ENCODE measurements around the gene SLC7A10. TPM values are rescaled to one million over a fixed set of nuclear protein-coding genes. Genes with fewer than 3 reads are reported as not detected.
"Not testable (repeated sequence)": the region's sequence is repeated elsewhere in the genome, so short reads cannot be mapped to it uniquely, and the experiment has no call there.

Gene SLC7A10
- total RNA-seq, 3 donors from 2014 or later (not counting 1 experiment from before 2014, with no cell fraction given): not detected

GRCh38 chr19:33227242-33227650 is 1.6 kb upstream of the SLC7A10 start:
- intact Hi-C loops (cut with micrococcal nuclease): no loop called here
- Mint-ChIP-seq H3K4me3 (peak overlapping the region; percentile 76), H3K36me3 (peaks cover 16% of the 10 kb centered on the region), H3K9me3 (peaks cover 6 to 11% of the 10 kb centered on the region in 2 donors), H3K4me1 (peaks cover 7 to 9% of the 10 kb centered on the region in 2 donors), H3K27ac (no peak overlapping the region), H3K27me3 (ENCODE audit: low read depth in 2 of 2) (peaks cover 43 to 47% of the 10 kb centered on the region in 2 donors)
- no peak for DNase-seq
- no peak for TF ChIP-seq CTCF (IDR thresholded peaks at IDR 0.05)
- 47% methylated on average over 18 of the region's 18 CpGs for WGBS (ENCODE audit: insufficient coverage)
- Histone ChIP-seq H3K27me3 (ENCODE audit: control insufficient read depth, insufficient read depth, low read length) (peaks cover 35% of the 10 kb centered on the region), H3K4me3 (ENCODE audit: low read length) (no peak overlapping the region), H3K27ac (ENCODE audit: low read length) (no peak overlapping the region), H3K36me3 (ENCODE audit: control insufficient read depth, insufficient read depth, low read length) (no peaks in the 10 kb centered on the region), H3K4me1 (ENCODE audit: control insufficient read depth, insufficient read depth, low read length) (peaks cover 18% of the 10 kb centered on the region), H3K9me3 (ENCODE audit: control insufficient read depth, insufficient read depth, low read length) (peaks cover 5% of the 10 kb centered on the region)
- ATAC-seq: no peak

GRCh38 chr19:33226550-33227241 is 1.0 kb upstream of the SLC7A10 start:
- Histone ChIP-seq H3K4me3 (ENCODE audit: low read length) (no peak overlapping the region), H3K27ac (ENCODE audit: low read length) (no peak overlapping the region), H3K9me3 (ENCODE audit: control insufficient read depth, insufficient read depth, low read length) (peaks cover 5% of the 10 kb centered on the region), H3K4me1 (ENCODE audit: control insufficient read depth, insufficient read depth, low read length) (peaks cover 18% of the 10 kb centered on the region), H3K27me3 (ENCODE audit: control insufficient read depth, insufficient read depth, low read length) (peaks cover 35% of the 10 kb centered on the region), H3K36me3 (ENCODE audit: control insufficient read depth, insufficient read depth, low read length) (no peaks in the 10 kb centered on the region)
- WGBS (ENCODE audit: insufficient coverage): 6% methylated on average over 66 of the region's 66 CpGs
- TF ChIP-seq CTCF (IDR thresholded peaks at IDR 0.05): no peak
- Mint-ChIP-seq H3K4me1 (peaks cover 7 to 9% of the 10 kb centered on the region in 2 donors), H3K27ac (no peak overlapping the region), H3K27me3 (ENCODE audit: low read depth in 2 of 2) (peaks cover 43 to 45% of the 10 kb centered on the region in 2 donors), H3K4me3 (peak overlapping the region; percentile 78), H3K9me3 (peaks cover 6 to 11% of the 10 kb centered on the region in 2 donors), H3K36me3 (peaks cover 16% of the 10 kb centered on the region)
- peak; percentile 44 to 76 (median 65) for ATAC-seq
- peak in 1 of 2 donors; percentile 23 for DNase-seq
- intact Hi-C loops (cut with micrococcal nuclease): no loop called here

DNA sequence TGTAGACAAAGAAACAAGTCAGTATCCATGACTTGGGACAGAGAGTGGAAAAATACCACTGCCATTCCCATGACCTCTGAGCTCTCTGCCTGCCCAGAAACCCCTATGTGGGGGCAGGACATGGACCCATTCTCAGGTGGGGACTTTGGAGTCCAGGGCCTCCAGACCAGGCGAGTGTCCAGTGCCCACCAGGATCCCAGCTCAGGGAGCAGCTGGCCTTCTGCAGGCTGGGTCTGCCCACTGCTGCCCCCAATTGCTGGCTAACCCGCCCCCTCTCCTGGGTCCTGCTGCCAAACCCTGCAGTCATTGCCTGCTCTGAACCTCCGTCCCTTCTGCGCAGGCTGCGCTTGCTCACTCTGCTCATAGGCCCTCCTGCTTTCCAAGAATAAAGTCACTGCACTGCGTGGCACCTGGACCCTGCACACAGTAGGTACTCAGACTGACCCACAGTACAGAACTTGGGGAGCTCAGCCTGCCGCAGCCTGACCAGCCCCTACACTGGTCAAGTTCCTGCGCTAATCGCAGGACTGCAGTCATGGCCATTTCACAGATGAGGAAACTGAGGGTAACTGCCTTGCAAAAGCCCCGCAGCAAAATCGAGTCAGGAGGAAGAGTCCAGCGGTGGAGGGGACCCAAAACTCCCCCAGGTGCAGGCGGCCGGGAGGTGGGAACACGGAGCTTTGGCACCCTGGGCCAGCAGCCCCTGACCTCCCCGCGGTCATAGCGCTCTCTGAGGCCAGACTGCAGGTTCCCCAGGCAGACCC is 774 bp downstream of the SLC7A10 start:
- Histone ChIP-seq H3K27me3 (ENCODE audit: control insufficient read depth, insufficient read depth, low read length) (peaks cover 35% of the 10 kb centered on the region), H3K27ac (ENCODE audit: low read length) (no peak overlapping the region), H3K4me1 (ENCODE audit: control insufficient read depth, insufficient read depth, low read length) (peaks cover 18% of the 10 kb centered on the region), H3K36me3 (ENCODE audit: control insufficient read depth, insufficient read depth, low read length) (no peaks in the 10 kb centered on the region), H3K9me3 (ENCODE audit: control insufficient read depth, insufficient read depth, low read length) (peaks cover 5% of the 10 kb centered on the region), H3K4me3 (ENCODE audit: low read length) (no peak overlapping the region)
- no peak for DNase-seq
- no peak overlapping the region for H3K27ac Mint-ChIP-seq
- ATAC-seq: no peak
- H3K4me3 Mint-ChIP-seq: peak overlapping the region; percentile 59
- 73% methylated on average over 18 of the region's 18 CpGs for WGBS (ENCODE audit: insufficient coverage)
- H3K36me3 Mint-ChIP-seq: peaks cover 16% of the 10 kb centered on the region
- peaks cover 6 to 11% of the 10 kb centered on the region in 2 donors for H3K9me3 Mint-ChIP-seq
- H3K27me3 Mint-ChIP-seq (ENCODE audit: low read depth in 2 of 2): peaks cover 46% of the 10 kb centered on the region in 2 donors
- no peak for TF ChIP-seq CTCF (IDR thresholded peaks at IDR 0.05)
- peaks cover 7 to 9% of the 10 kb centered on the region in 2 donors for H3K4me1 Mint-ChIP-seq
- intact Hi-C loops (cut with micrococcal nuclease): no loop called here

DNA sequence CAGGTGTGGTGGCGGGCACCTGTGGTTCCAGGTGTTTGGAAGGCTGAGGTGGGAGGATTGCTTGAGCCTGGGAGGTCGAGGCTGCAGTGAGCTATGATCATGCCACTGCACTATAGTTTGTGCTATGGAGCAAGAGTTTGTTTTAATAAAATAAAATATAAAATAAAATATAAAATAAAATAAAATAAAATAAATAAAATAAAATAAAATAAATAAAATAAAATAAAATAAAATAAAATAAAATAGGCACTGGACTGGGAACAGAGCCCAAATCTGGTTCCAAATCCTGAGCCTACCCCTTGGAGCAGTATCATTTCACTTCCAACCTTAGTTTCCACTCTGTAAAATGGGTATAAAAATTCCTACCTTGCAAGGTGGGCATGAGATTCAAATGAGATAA is 3.4 kb downstream of the SLC7A10 start:
- peaks cover 29 to 31% of the 10 kb centered on the region in 2 donors for H3K27me3 Mint-ChIP-seq (ENCODE audit: low read depth in 2 of 2)

More for the DNA sequence above, 3.4 kb downstream of the SLC7A10 start:
- Histone ChIP-seq H3K4me1 (ENCODE audit: control insufficient read depth, insufficient read depth, low read length) (peaks cover 18% of the 10 kb centered on the region), H3K27me3 (ENCODE audit: control insufficient read depth, insufficient read depth, low read length) (peaks cover 21% of the 10 kb centered on the region)
- H3K9me3 Mint-ChIP-seq; H3K4me3 Mint-ChIP-seq; H3K27ac ChIP-seq (ENCODE audit: low read length); H3K4me3 ChIP-seq (ENCODE audit: low read length); H3K27ac Mint-ChIP-seq; DNase-seq; H3K36me3 ChIP-seq (ENCODE audit: control insufficient read depth, insufficient read depth, low read length); H3K36me3 Mint-ChIP-seq; intact Hi-C loops (cut with micrococcal nuclease); ATAC-seq; H3K9me3 ChIP-seq (ENCODE audit: control insufficient read depth, insufficient read depth, low read length); H3K4me1 Mint-ChIP-seq: not testable (repeated sequence)
- 82% methylated on average over 2 of the region's 2 CpGs for WGBS (ENCODE audit: insufficient coverage)

Data from natural killer cell (primary cell).